Daoy (cell line): ENCODE data around the gene GRIK4. TPM values are rescaled to one million over a fixed set of nuclear protein-coding genes. Genes with fewer than 3 reads are reported as not detected.

Experiments
- DNase-seq: peaks from one replicate; pipeline ENCODE4 v3.0.0-alpha.2; 2015; ENCODE audit warnings: low read depth
- total RNA-seq: library from RNA; depleted of rRNA; stranded (reverse); fragments of >200 nt; shearing (Covaris generic); gene quantifications from 2 replicates; pipeline ENCODE4 v1.2.3, GENCODE V29; 2014; rRNA removed

GRIK4 gene
- total RNA-seq, 1 experiment from 2014 or later, result 0.11 TPM

DNA sequence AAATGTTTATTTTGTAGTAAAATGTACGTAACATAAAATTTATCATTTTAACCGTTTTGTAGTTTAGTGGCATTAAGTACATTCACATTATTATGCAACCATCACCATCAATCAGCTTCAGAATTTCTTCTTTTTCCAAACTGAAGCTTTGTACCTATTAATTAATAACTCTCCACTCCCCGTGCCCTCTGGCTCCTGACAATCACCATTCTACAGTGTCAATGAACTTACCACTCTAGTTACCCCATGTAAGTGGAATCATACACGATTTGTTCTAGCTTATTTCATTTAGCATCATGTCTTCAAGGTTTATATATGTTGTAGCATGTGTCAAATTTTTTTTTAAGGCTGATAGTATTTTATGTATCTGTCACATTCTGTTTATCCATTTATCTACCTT lies 522.1 kb downstream of the GRIK4 start:
- DNase-seq, result no peak

GRCh38 chr11:121035169-121035755 lies 523.7 kb downstream of the GRIK4 start:
- no peak for DNase-seq

GRCh38 chr11:121035780-121036179 lies 524.2 kb downstream of the GRIK4 start:
- no peak for DNase-seq

DNA sequence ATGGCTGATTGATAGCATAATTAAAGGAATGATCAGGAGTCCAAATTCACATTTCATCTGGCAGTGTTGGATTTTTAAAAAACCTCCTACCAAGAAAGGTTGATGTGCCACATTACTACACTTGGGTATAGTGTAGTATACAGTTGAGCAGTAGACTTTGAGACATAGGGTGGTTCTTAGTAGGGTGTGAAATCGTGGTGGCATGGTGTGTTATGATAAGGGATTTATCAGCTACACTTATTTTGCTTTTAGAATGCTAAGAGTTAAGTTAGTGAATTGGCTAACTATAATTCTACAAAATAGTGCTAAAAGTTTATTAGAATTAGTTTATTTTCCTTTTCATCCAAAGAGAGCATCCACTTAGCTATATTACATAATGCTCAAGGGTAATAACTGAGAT lies 525.5 kb downstream of the GRIK4 start:
- DNase-seq, result no peak

Other genes with a start within 250 kb of the GRIK4 start
- gene TLCD5, start 186.4 kb upstream of the GRIK4 start, total RNA-seq, result 5.7 and 11.4 TPM in 2 replicates
- 20.4 and 20.8 TPM in 2 replicates for gene ARHGEF12, start 175.3 kb upstream of the GRIK4 start, total RNA-seq